ENCODE results near the gene SELE. TPM values are rescaled to one million over a fixed set of nuclear protein-coding genes. Genes with fewer than 3 reads are reported as not detected.
A peak's percentile ranks its signal among the peaks of the same experiment; 100 is the strongest.

Gene SELE, protein sequence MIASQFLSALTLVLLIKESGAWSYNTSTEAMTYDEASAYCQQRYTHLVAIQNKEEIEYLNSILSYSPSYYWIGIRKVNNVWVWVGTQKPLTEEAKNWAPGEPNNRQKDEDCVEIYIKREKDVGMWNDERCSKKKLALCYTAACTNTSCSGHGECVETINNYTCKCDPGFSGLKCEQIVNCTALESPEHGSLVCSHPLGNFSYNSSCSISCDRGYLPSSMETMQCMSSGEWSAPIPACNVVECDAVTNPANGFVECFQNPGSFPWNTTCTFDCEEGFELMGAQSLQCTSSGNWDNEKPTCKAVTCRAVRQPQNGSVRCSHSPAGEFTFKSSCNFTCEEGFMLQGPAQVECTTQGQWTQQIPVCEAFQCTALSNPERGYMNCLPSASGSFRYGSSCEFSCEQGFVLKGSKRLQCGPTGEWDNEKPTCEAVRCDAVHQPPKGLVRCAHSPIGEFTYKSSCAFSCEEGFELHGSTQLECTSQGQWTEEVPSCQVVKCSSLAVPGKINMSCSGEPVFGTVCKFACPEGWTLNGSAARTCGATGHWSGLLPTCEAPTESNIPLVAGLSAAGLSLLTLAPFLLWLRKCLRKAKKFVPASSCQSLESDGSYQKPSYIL
- total RNA-seq (ENCODE audit: insufficient read depth, low replicate concordance) = 3.6 TPM

DNA sequence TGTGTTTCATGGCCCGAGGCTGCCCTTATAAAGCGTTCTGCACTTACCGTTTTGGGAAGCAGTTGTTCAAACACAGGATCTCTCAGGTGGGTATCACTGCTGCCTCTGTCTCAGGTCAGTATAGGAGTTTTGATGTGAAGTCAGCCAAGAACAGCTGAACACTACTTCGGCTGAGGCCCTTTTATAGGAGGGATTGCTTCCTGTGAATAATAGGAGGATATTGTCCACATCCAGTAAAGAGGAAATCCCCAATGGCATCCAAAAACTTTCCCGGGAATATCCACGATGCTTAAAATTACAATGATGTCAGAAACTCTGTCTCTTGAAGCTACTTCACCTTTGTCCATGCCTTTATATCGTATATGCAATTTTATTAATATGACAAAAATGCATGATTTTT, at the start of gene SELE:
Gene SELE (minus strand): TSS at position 156 of the 400 bp plus-strand sequence. CDS start 467 bp downstream, outside the sequence.
- no peak for DNase-seq (ENCODE audit: low spot score)

DNA sequence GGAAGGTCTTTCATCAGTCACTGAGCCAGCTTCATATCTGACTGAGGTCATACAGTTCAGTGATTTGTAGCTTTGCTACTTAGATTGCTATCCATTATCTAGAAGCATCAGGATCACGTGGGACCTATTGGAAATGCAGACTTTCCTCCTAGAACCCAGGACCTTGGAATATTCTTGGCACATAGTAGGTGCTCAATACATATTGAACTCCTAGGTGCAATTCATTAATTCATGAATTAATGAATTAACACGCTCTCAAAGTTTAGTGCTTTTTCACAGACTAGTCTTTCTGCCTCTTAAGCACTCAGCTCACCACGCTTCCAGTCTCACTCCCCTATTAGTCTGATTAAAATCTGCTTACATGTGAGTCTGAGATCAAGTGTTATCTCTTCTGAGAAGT, 48.7 kb upstream of the SELE start:
- no peak for DNase-seq (ENCODE audit: low spot score)

DNA sequence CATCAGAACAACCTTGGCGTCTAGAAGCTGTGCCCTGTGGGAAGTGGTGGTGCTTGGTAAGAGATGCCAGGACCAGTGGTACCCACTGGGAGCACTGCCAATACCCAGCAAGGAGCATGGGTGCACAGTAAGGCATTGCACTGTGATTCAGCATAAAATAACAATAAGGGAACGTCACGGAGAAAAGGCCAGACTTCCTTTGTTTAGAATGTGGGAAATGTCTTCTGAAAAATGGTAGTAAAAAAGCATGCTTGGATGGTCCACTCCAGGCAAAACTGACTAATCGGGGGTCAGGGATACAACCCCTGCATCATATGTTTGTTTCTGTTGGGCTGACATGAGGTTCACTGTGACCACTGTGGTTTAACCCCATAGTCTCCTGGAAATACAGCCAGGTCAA, 46.1 kb upstream of the SELE start:
- no peak for DNase-seq (ENCODE audit: low spot score)

DNA sequence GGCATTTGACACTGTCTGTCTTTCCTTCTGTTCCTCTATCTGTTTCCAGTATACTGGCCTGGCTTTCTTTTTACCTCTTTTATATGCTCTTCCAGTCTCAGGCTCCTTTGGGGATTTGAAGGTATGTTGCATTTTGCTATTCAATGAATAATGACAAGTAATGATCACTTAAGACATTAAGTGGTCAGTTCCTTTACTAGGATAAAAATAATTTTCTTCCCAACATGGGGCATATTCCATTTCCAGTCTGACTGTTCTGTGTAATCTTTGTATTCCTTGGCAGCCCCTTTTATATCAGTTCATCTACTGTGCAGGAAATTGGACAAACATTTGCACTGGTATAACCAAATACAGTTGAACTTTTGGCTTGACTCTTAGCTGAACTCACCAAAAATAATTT, 45.3 kb upstream of the SELE start:
- DNase-seq (ENCODE audit: low spot score) = no peak

DNA sequence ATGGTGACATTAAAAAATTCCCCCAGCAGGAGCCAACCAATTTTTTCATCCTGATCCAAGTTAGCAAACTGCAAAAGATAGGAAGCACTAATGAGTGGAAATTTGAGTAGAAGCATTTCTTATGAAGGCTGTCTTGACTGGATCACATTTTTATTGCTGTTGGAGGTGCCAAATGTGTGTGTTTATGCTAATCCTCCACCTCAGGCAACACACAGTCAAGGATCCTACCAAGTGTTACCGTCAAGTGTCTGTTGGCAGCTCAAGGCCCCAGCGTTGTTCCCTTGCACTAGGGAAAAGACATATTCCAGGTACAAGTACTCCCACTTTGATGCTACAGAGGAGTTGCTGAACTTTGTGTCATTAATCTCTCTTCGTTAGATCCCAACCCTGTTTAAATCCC, 42.6 kb upstream of the SELE start:
- DNase-seq (ENCODE audit: low spot score) = no peak

DNA sequence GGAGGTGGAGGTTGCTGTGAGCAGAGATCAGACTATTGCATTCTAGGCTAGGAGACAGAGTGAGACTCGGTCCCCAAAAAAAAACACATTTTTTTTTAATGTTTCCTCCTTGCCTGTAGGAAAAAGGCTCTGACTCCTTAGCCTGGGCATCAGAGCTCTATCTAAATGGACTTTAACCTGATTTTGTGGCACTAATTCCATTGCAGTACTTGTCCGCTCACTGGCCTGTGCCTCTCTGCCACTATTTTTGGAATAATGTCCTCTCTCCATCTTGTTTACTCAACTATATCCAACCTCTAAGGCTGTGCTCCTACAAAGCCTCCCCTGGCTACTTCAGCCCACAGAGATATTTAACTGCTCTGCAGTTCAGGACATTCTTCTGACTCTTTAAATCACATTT, 34.3 kb upstream of the SELE start:
- no peak for DNase-seq (ENCODE audit: low spot score)

DNA sequence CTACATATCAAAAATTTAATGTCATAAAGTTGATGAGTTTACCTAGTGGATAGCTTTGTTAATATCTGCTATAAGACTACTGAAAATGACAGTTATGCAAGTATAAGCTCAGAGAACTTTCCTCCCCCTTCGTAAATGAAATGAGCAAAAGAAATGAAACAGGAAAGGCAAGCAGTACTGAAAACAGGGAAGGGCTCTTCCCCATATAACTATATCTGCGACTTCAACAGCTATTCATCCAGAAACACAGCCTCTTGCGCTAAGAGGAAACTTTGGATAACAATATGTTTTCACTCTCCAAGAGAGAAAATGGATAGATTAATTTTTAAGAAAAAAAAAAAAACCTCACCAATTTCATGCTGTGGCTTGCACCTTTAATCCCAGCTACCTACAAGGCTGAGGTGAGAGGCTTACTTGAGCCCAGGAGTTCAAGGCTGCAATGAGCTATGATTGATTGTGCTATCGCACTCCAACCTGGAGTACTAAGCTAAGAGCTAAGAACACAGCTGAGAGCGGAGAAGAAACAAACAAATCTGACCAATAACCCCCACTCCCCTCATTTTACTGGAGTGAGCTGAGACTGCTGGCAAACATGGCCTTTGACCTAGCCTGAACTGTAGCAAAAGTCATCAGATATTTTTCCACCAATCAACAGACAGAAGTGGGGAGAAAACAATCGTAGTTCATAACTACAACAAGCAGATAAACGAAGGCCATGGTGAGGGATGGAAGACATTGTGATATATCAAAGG, 31.9 kb upstream of the SELE start:
- no peak for DNase-seq (ENCODE audit: low spot score)

DNA sequence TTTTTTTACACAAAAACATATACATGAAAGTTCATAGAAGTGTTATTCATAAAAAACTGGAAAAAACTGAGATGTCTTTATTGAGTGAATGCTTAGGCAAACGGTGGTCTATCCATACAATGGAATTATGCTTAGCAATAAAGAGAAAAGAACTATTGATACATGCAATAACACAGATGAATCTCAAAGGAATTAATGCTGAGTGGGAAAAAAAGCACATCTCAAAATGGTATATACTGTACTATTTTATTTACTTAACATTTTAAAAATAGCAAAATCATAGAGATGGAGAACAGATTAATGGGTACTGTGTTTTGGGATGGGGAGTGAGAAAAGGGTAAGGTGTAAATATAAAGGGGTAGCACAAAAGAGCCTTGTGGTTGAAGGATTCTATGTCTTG, 31.0 kb upstream of the SELE start:
- DNase-seq (ENCODE audit: low spot score) = no peak

DNA sequence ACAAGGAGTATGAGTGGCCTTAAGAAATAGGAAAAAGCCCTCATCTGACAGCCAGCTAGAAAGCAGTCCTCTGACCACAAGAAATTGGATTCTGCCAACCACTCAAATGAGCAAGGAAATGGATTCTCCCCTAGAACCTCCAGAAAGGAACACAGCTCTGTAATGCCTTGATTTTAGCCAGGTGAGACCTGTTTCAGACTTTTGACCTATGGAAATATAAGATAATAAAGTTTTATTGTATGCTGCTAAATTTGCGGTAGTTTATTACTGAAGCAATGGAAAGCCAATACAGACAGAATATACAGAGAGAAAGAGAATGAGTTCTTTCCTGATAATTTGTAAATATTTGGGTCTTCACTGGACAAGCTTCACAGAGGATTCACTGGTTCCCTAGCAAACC, 28.8 kb upstream of the SELE start:
- DNase-seq (ENCODE audit: low spot score) = no peak

DNA sequence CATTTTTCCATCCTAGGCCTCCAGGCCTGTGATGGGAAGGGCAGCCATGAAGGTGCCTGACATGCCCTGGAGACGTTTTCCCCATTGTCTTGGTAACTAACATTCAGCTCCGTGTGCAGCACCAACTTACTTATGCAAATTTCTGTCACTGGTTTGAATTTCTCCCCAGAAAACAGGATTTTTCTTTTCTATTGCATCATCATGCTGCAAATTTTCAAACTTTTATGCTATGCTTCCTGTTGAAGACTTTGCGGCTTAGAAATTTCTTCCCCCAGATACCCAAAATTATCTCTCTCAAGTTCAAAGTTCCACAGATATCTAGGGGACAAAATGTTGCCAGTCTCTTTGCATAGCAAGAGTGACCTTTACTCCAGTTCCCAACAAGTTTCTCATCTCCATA, 25.2 kb upstream of the SELE start:
- no peak for DNase-seq (ENCODE audit: low spot score)

DNA sequence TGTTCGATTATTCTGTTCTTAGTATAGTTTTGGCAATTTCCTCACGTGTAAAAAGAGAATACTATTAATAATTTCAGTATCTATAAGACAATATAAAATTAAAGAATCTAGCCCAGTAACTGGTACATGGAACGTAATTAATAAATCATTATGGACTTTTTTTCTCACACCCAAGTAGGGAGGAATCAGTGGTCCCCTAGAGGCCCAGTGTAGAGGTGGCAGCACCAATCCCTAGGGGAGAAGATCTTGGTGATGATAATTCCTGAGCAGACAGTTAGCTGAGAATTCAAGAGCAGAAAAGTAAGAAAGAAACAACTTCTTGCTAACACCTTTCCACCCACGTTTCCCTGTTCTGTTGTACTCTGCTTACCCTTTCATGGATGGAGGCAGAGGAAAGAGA, 19.7 kb upstream of the SELE start:
- DNase-seq (ENCODE audit: low spot score) = no peak

DNA sequence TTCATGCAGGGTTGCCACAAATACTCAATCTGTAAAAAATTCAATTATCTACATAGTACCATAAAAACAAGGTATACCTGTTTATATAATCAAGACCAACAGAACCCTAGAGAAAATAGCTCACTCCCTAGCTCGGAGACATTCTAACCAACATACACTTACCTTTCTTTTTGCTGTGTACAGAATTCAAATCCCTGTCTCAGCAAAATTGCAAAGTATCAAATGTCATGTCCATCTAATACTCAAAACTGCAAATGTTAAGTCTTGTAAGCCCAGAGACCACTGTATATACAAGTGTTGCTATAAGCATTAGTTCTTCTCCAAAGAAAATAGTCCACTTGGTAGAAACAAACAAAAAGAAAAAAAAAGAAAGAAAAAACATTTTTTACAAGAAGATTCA, 16.2 kb upstream of the SELE start:
- DNase-seq (ENCODE audit: low spot score) = no peak

DNA sequence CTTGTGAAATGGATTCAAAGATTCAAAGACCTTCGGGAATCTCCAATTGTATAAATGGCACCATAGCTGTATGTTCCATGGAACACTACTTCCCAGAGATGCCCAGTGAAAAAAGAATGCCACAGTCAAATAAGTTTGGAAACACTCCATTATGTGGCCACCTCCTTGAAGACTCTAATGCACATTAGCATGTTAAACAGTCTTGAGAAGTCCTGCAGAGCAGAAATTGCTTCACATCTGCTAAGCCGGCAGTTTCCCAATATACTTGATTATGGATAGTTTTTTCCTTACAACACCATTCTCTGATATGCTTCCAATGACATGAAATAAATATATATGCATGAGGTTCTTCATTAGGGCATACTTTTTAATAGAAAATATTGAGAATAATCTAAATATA, 12.7 kb upstream of the SELE start:
- no peak for DNase-seq (ENCODE audit: low spot score)

DNA sequence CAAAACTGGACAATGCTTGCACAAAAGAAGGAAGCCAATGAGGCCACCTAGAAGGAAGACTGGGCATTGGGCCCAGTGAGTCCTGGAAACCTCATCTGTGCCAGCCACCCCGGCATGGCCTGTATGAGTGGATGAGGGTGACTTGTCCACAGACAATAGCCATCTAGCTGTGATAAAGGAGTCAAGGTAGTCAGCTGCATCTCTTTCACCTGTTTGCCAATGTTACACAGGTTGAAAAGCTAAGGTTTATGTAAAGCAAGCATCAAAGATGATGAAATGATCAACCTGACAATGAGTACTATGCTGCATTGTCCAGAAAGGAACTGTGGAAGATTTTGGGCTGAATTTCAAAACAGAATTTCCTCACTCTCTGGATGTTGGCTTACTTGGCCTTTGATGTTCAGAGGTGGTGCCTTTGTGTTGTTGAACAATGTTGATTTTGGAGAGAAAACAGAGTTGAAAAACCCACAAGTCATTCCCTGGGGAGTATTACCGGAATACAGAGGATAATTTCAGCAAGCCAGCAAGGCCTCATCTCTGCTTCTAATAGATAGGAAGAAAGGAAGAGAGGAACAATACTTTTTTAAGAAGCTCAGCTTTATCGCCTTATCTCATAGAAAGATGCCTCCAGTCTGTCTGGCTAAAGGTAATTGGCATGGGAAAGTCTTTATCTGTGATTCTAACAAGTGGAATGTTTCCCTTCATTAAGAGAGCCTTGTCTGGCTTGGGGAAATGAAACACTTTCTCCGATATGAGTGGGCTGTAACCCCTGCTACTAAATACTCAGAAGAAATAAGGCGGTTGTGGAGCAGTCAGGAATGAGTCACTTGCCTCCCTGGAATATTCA, 11.4 kb upstream of the SELE start:
- peak; percentile 43 for DNase-seq (ENCODE audit: low spot score)

DNA sequence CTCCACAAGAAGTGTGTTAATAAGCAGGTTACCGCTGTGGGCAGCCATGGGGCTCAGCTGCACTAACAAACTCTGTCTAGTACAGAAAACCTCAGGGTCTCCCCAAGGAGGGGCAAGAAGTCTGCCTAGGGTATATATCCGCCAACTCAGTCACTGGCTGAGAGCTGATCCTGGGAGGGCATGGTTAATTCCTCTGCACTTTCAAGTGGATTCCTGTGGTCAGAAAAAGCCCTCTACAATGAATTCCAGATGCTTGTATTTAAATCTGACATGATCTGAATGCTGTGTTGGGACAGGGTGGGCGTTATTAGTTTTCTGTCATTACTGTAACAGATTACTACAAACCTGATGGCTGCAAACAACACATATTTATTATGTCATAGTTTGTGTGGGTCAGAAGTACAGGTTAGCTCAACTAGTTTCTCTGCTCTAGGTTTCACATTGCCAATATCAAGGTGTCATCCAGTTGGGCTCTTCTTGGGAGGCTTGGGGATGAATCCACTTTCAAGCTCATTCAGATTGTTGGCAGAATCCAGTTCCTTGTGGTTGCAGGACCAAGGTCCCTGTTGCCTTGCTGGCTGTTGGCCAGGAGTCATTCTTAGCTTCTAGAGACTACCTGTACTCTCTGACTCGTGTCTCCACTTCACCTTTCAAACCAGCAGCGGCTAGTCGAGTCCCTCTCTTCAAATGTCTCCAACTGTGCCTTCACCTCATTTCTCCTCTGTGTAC, 8.0 kb upstream of the SELE start:
- DNase-seq (ENCODE audit: low spot score) = peak; percentile 61

DNA sequence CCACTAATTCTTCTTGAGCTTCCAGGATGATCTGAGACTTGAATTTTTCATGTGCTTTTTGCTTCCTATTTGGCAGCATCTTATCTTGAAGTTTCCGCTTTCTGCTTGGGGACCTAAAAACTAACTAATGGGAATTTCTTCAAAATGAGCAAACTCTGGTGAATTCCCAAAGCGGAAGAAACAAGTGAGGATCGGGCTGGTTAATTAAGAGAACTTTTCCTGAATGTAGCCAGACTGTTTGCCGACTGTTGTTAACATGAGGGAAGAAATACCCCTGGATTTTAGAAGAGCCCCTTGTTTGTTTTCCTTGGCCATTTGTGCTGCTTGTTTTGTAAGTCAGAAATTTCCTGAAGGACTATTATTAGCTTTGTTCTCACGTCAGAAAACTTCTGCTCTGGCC, 6.1 kb upstream of the SELE start:
- DNase-seq (ENCODE audit: low spot score) = peak; percentile 31

DNA sequence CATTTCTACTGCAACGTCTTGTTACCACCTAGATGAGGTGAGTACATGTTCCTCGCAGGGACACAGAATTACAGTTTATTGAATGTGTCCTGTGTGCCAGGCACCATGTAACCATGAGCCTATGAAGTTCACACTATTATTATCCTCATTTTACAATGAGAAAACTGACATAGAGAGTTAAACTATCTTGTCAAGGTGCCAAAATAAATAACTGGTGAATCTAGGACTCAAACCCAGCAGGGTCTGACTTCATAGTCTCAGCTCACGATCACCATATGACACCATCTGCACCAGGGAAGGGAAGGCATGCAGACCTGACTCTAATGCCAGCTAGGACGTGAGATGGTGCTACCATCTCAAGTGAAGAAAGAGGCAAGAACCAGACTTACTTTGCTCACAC, 2.4 kb downstream of the SELE start:
- no peak for DNase-seq (ENCODE audit: low spot score)

DNA sequence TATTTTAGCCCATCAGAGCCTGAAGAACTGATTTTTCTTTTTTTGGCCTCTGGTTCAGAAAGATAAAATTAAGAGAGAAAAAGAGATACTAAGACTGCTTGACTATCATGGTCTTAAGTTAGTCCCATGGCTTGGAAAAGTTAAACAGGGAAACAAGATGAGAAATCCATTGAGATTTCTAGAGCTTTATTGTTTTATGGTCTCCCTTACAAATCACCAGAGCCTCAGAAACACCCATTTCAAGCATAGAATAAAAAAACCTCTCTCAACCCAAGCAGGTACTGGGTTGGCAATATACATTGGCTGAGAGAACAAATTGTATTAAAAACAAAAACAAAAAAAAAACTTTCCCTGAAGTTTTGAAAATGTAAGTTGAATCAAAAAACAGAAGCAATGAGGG, 3.9 kb downstream of the SELE start:
- DNase-seq (ENCODE audit: low spot score) = no peak

DNA sequence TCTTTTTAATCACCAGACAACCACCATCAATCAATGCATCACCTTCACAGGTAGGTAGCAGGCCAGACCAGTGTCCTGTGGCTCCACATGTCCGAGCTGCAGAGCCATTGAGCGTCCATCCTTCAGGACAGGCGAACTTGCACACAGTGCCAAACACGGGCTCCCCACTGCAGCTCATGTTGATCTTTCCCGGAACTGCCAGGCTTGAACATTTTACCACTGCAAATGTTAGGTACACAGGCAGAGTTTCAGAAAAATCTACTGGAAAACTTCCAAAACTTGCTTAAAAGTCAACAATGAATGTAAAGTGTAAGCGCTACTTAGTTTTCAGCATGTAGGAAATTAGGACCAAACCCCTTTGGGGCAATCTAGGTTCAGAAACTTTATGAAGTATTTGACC, 6.6 kb downstream of the SELE start:
- DNase-seq (ENCODE audit: low spot score) = no peak

DNA sequence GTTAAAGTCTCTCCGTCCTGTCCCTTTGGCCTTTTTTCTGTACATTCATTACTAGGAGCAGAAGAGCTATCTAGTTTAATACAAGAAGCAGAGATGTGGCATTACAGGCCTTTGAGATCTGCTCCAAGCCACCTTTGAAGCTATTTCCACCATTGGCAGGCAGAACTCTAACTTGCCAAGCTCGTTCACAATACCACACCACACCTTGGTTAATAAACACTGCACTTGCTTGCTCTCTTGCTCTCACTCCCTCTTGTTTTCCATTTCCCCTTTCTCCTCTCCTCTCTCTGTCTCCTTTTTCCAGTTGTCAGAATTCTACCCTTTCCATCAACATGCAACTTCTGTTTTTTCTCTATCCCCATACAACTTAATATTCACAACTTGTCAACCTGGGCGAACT, 7.0 kb downstream of the SELE start:
- DNase-seq (ENCODE audit: low spot score) = no peak

DNA sequence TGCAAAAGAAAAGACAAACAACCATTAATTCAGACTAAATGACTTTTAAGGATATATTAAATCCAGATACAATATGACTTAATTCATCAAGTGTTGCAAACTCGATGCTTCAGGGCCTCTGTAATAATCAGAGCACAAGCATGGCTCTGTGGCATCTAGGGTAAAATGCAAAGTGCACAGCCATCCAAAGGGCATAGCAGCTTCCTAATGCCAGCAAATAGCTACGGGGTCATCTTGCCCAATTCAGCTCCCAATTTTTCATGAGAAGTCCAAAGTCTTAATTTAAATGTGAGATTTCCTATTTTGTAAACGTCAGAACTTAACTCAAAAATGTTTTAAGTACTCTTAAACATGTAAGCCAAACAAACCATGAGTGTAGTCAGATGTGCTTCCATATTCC, 7.9 kb downstream of the SELE start:
- no peak for DNase-seq (ENCODE audit: low spot score)

Data from umbilical cord (tissue), 2 donors.